Suprapubic skin (tissue), 4 donors: ENCODE measurements around the gene FIBIN. TPM values are rescaled to one million over a fixed set of nuclear protein-coding genes. Genes with fewer than 3 reads are reported as not detected.

Experiments
- DNase-seq, 2 donors: peaks; one replicate each; pipeline ENCODE4 v3.0.0-alpha.2; 2019; ENCODE audit warnings: low spot score in 2 of 2
- H3K27ac ChIP-seq: fragments of 200-600 bp; sonication (generic); one replicate; pipeline ENCODE4 v1.5.1; 2019
- H3K27me3 ChIP-seq: fragments of 200-600 bp; sonication (generic); one replicate; pipeline ENCODE4 v1.5.1; 2019
- H3K36me3 ChIP-seq: fragments of 200-600 bp; sonication (generic); one replicate; pipeline ENCODE4 v1.5.1; 2019
- H3K4me1 ChIP-seq: fragments of 200-600 bp; sonication (generic); one replicate; pipeline ENCODE4 v1.5.1; 2019
- H3K4me3 ChIP-seq: fragments of 200-600 bp; sonication (generic); one replicate; pipeline ENCODE4 v1.5.1; 2019; ENCODE audit warnings: mild to moderate bottlenecking
- H3K9me3 ChIP-seq: fragments of 200-600 bp; sonication (generic); one replicate; pipeline ENCODE4 v1.5.1; 2019
- CTCF ChIP-seq, 2 donors: fragments of 200-600 bp in 1 of 2; fragments of 450-650 bp in 1 of 2; sonication (generic) in 1 of 2; IDR thresholded peaks; one replicate each; pipeline ENCODE4 v1.5.1; 2016 to 2019; ENCODE audit warnings: antibody characterized with exemption in 2 of 2, mild to moderate bottlenecking in 1 of 2, moderate library complexity in 1 of 2
- EP300 ChIP-seq: sonication (generic); formaldehyde crosslinking; IDR thresholded peaks from one replicate; pipeline ENCODE4 v1.6.1; 2017; ENCODE audit warnings: antibody characterized with exemption
- POLR2A ChIP-seq, 2 donors: fragments of 450-650 bp; IDR thresholded peaks; one replicate each; pipeline ENCODE4 v1.6.1; 2017; ENCODE audit warnings: antibody characterized with exemption in 2 of 2, mild to moderate bottlenecking in 2 of 2, moderate library complexity in 2 of 2
- POLR2AphosphoS5 ChIP-seq, 3 donors: sonication (generic); formaldehyde crosslinking; IDR thresholded peaks; one replicate each; pipeline ENCODE4 v1.6.1; 2017; ENCODE audit warnings: antibody characterized with exemption in 3 of 3
- WGBS: methylation state at CpG from one replicate; pipeline ENCODE4 v1.1.5; 2018; 5-methylcytosine and 5-hydroxymethylcytosine counted together
- total RNA-seq, 4 donors: library from RNA; depleted of rRNA; stranded (reverse); fragments of >200 nt; gene quantifications; one replicate each; pipeline ENCODE4 v1.1.0, GENCODE V29; 2016

Gene FIBIN
- total RNA-seq, 4 donors from 2014 or later: 4.6 to 10.1 (median 8.1) TPM

GRCh38 chr11:27041141-27041899, 47.4 kb downstream of the FIBIN start:
- Histone ChIP-seq H3K4me1 (peaks cover 12% of the 10 kb centered on the region), H3K9me3 (no peaks in the 10 kb centered on the region), H3K27ac (peak overlapping the region; percentile 82), H3K27me3 (no peaks in the 10 kb centered on the region), H3K36me3 (no peaks in the 10 kb centered on the region), H3K4me3 (no peak overlapping the region)
- DNase-seq: no peak
- 40% methylated on average over 2 of the region's 2 CpGs for WGBS
- TF ChIP-seq POLR2A (IDR thresholded peaks at IDR 0.05) (no peak), POLR2AphosphoS5 (IDR thresholded peaks at IDR 0.05) (no peak), CTCF (IDR thresholded peaks at IDR 0.05) (no peak), EP300 (no peak)

Other genes starting within 250 kb of the FIBIN start
- gene BBOX1, start 46.7 kb downstream of the FIBIN start, total RNA-seq: 10 to 100 TPM; 28.6 to 51.0 (median 44.7) TPM